Neural cell (in vitro differentiated cells): Measurements from ENCODE around the gene PCLAF.
A peak's percentile ranks its signal among the peaks of the same experiment; 100 is the strongest.

ENCODE experiments used
- EP300 ChIP-seq: fragments of 450-650 bp; conservative IDR thresholded peaks from 2 replicates; pipeline ENCODE4 v1.6.1; 2014; ENCODE audit warnings: antibody characterized with exemption, mild to moderate bottlenecking, moderate library complexity; ENCODE audit not compliant: poor library complexity, severe bottlenecking
- EZH2 ChIP-seq: fragments of 200-600, 300-800 bp; shearing (Covaris generic), sonication (generic); IDR thresholded peaks from 2 replicates; pipeline ENCODE4 v1.6.1; 2014; ENCODE audit warnings: antibody characterized with exemption, low read length, borderline replicate concordance, mild to moderate bottlenecking; ENCODE audit not compliant: insufficient read depth, poor library complexity, severe bottlenecking
- SMC3 ChIP-seq: fragments of 450-650 bp; conservative IDR thresholded peaks from 2 replicates; pipeline ENCODE4 v1.6.1; 2014; ENCODE audit warnings: antibody characterized with exemption, mild to moderate bottlenecking, moderate library complexity; ENCODE audit not compliant: poor library complexity
- TAF1 ChIP-seq: IDR thresholded peaks from 2 replicates; pipeline ENCODE4 v1.6.1; 2012; ENCODE audit warnings: low read depth
- TF ChIP-seq, protein P1 (sequence below): IDR thresholded peaks from 2 replicates; pipeline ENCODE4 v1.6.1; 2012; ENCODE audit warnings: borderline replicate concordance
- TF ChIP-seq, protein P2 (sequence below): fragments of 450-650 bp; IDR thresholded peaks from 2 replicates; pipeline ENCODE4 v1.5.1; 2014; ENCODE audit warnings: antibody characterized with exemption, mild to moderate bottlenecking, moderate library complexity; ENCODE audit not compliant: poor library complexity, severe bottlenecking

DNA sequence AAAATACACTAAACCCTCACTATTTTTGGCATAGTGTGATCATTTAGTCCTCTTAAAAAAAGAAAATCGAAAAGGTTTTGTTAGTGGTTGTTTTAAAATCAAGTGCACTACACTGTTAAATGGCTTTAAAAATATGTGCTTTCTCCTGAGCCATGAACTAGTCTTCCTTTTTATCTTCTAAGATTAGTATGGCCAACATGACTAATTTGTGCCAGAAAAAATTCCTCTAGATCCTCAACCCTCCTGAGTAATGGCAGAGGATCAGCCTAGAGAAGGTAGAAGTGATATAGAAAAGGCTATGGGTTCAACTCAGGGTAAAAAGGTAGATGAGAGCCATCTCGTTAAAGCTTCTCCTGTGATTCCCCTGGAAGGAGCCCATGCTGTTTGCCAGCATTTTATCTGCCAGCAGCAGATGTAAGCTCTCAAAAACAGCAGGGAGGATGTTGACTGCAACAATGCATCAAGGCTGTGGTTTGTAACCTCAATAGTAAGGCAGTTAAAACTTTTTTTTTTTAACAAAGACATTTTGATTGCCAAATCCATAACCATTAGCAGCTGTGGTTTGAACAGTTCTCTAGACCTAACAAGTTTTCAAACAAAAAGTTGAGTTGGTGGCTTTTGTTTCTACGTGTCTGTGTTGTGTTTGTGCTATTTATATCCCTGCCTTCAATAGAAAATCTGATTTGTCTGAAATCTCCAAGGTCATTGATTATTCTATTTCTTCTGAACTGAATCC is 48.9 kb upstream of the PCLAF start:
- TF ChIP-seq, protein P1, sequence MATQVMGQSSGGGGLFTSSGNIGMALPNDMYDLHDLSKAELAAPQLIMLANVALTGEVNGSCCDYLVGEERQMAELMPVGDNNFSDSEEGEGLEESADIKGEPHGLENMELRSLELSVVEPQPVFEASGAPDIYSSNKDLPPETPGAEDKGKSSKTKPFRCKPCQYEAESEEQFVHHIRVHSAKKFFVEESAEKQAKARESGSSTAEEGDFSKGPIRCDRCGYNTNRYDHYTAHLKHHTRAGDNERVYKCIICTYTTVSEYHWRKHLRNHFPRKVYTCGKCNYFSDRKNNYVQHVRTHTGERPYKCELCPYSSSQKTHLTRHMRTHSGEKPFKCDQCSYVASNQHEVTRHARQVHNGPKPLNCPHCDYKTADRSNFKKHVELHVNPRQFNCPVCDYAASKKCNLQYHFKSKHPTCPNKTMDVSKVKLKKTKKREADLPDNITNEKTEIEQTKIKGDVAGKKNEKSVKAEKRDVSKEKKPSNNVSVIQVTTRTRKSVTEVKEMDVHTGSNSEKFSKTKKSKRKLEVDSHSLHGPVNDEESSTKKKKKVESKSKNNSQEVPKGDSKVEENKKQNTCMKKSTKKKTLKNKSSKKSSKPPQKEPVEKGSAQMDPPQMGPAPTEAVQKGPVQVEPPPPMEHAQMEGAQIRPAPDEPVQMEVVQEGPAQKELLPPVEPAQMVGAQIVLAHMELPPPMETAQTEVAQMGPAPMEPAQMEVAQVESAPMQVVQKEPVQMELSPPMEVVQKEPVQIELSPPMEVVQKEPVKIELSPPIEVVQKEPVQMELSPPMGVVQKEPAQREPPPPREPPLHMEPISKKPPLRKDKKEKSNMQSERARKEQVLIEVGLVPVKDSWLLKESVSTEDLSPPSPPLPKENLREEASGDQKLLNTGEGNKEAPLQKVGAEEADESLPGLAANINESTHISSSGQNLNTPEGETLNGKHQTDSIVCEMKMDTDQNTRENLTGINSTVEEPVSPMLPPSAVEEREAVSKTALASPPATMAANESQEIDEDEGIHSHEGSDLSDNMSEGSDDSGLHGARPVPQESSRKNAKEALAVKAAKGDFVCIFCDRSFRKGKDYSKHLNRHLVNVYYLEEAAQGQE: no peak
- TF ChIP-seq EZH2 (no peak), EP300 (no peak), TAF1 (no peak), SMC3 (peak; percentile 37)
- TF ChIP-seq, protein P2, sequence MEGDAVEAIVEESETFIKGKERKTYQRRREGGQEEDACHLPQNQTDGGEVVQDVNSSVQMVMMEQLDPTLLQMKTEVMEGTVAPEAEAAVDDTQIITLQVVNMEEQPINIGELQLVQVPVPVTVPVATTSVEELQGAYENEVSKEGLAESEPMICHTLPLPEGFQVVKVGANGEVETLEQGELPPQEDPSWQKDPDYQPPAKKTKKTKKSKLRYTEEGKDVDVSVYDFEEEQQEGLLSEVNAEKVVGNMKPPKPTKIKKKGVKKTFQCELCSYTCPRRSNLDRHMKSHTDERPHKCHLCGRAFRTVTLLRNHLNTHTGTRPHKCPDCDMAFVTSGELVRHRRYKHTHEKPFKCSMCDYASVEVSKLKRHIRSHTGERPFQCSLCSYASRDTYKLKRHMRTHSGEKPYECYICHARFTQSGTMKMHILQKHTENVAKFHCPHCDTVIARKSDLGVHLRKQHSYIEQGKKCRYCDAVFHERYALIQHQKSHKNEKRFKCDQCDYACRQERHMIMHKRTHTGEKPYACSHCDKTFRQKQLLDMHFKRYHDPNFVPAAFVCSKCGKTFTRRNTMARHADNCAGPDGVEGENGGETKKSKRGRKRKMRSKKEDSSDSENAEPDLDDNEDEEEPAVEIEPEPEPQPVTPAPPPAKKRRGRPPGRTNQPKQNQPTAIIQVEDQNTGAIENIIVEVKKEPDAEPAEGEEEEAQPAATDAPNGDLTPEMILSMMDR: no peak
